NCI-H510A (cell line): Measurements from ENCODE around the gene SCUBE1.
"Not testable (repeated sequence)": the region's sequence is repeated elsewhere in the genome, so short reads cannot be mapped to it uniquely, and the experiment has no call there.

Experiments
- DNase-seq: peaks from one replicate; lab custom pipeline; 2025; lab: John Stamatoyannopoulos, UW

Gene SCUBE1

DNA sequence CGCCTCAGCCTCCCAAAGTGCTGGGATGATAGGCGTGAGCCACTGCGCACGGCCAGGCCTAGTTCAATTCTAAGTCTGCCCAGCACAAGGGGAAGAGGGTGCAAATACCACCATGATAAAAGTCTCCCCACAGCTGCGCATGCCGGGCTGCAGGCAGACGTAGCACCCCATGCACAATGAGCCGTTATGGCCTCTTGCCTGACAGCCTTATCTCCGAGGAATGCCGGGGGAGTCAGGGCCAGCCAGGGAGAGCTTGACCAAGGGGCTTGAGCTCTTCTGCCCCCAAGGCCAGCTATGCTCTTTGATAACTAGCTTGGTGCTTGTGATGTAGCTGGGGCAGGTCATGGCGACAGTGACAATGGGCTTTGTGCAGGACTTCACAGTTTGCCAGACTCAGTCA, 13.7 kb upstream of the SCUBE1 start:
- no peak for DNase-seq

DNA sequence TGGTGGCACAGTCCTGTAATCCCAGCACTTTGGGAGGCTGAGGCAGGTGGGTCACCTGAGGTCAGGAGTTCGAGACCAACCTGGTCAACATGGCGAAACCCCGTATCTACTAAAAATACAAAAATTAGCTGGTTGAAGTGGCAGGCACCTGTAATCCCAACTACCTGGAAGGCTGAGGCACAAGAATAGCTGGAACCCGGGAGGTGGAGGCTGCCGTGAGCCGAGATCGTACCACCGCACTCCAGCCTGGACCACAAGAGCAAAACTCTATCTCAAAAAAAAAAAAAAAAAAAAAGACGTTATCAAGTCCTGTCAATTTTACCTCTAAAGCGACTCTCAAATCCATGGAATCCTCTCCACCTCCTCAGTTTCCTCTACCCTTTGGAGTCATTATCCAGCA, 12.5 kb upstream of the SCUBE1 start:
- not testable (repeated sequence) for DNase-seq

DNA sequence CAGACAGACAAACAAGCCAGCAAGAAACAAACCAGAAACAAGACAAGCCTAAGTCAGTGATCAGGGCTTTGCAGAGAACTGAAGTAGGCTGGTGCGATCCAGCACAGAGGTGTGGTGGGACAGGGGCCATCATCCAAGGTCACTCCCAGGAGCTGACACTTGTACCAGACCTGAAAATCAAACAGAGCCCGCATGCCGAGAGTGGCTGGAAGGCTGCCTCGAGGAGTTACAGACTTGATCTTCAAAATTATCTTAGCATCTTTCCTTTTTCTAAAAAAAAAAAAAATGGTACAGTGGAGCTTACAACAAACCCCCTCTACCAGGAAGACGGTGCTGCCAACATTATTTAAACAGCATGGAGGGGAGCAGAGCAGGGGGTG, 8.8 kb upstream of the SCUBE1 start:
- no peak for DNase-seq

DNA sequence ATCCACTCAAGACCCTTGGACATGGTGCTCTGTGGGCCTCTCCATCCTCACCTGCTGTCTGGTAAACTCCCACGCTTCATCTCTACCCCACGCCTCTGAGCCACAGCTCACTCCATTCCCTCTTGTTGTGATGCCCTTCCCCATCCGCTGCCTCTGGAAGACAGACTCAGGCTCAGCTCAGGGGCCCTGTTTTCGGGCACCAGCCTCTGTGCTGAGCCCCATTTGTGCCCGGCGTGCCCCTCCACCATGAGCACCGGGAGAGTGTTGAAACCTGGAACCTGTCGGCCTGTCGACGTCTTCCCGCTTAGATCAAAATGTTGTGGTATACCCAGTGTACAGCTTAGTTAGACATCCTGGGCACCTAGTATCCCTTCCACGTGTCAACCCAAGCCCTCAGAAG, 6.5 kb upstream of the SCUBE1 start:
- DNase-seq: no peak

DNA sequence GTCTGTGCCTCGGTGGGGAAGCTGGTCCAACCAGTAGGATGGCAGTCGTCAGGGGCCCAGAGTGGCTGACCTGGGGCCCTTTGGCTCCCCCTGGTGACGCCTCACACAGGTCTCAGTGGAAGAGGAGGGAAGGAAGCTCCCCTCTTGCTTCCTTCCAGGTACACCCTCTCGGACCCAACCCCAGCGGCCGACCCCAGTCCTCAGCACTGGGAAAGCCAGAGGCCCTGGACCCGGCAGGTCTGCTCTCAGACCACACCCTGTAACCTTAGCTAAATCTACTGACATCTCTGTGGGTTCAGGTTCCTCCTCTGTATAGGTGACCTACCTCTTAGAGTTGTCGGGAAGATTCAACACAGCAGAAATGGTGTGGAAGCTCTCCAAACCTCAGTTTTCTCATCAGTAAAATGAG, 3.4 kb upstream of the SCUBE1 start:
- peak; percentile 16 for DNase-seq

DNA sequence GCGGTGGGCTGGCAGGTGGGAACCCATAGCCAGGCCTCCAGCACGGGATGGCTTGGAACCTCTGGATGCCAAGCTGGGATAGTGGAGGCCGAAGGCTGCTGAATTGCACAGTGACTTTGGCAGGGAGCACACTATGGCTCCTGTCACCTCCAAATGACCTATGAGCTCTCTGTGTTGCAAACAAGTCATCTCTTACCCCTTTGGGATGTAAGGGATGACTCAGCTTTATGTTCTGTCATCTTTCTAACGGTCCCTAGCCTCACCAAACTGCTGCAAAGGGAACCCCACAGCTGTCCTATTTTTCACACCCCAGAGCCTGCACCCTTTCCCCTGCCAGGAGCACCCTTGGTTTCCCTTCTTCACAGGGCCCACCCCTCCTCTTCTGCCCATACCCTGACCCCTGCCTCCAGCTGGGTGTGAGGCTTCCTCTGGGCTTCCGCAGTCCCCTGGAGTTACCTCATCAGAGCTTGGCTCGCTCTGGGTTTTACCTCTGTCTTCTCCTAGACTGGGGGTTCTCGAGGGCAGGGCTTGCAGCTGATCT, 2.7 kb upstream of the SCUBE1 start:
- DNase-seq: no peak

DNA sequence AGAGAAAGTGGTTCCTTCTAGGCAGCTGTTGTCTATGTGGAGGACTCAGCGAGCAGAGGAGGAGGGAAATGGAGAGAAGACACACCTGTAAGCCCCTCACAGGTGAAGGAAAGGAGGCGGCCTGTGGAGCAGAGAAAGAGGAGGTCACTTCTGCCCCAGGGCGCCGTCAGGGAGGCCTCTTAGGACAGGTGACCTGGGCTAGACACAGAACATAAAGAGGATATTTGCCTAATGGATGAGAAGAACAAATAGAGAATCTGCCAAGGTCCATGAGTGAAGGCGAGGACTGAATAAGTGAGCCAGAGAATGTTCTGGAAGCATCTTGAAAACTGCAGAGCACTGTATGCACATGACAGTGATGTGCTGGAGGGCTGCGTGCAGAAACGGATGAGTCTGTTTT, 2.2 kb upstream of the SCUBE1 start:
- DNase-seq: no peak

DNA sequence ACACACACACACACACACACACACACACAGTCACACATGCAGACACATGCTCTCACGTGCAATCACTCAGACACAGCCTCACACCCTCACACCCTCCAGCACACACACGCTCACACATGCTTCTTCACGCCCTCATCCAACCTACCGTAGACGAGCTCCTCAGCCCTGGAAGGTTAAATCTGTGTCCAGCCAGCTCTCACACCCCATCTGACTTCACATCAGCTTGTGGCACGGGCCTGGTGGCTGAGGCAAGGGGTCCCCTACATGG, 1.3 kb upstream of the SCUBE1 start:
- no peak for DNase-seq

DNA sequence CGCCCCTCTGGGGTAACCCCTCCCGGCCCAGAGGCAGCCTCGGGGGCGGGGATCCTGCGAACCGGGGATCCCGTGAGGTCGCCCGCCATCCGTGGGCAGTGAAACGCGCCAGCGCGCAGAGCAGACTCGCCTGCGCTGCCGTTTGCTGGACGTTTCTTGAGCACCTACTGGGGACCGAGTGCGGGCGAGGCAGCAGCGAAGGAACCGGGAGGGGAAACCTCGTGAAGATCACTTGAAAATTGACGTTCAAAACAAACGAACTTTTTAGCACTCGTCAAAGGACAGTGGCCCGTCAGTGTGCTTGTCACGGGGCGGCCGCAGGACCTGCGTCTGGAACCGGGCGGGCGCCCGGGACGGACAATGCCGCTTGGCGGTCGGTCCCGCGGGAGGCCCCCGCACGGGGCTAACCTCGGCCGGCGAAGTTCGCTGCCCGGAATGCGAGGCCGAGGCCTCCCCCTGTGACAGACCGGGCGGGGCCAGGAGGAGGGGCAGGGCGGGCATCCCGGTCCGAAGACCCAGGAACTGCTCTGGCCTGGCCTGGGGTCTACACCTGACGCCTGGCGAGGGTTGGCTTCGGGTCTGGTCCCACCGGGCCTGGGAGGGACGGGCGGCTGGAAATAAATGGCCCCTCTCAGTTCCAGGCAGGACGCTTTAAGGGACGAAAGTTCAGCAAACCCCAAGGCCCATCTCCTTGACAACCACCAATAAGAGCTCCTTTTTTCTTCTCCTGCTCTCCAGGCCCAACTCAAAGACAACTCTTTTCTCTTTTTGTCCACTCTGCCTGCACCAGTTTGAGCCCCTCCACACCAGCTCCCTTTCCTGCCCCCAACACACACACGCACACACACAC, 723 bp upstream of the SCUBE1 start:
- no peak for DNase-seq

DNA sequence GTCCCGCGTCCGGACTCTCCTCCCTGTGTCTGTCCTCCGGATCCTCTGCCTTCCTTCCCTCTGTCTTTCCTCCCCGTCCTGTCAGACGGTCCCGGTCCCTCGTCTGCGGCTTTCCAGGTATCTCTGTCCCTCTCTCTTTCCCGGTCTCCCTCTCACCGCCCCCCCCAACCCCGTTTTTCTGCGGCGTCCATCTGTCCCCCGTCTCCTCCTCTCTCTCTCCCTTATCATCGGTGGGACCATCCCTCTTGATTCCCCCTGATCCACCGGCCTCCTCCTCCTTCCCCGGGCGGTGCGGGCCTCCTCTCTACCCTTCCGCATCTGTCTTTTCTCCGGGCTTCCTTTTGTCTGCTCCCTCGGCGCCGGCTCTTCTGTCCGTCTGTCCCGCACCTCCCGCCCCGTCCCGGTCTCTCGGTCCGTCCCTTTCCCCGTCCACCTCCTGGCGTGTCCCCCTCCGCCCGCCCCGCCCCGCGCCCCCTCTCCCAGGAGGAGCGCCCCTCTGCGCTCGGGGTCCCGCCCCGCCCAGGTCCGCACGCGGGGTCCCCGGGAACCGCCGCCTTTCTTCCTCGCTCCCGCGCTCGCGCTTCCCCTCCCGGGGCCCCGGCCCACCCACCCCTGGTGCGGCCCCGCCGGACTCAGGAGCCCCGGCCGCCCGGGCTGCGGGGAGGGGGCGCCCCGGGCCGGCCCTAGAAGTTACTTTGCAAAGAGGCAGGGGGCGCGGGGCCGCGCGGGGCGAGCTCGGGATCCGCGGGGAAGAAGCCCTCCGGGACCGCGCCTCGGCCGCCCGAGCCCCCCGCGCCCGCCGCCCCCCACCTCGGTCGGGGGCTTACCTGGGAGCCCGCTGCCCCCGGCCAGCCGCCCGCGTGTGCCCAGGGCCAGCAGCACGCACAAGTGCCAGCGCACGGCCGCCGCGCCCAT, 568 bp downstream of the SCUBE1 start:
- DNase-seq: no peak

DNA sequence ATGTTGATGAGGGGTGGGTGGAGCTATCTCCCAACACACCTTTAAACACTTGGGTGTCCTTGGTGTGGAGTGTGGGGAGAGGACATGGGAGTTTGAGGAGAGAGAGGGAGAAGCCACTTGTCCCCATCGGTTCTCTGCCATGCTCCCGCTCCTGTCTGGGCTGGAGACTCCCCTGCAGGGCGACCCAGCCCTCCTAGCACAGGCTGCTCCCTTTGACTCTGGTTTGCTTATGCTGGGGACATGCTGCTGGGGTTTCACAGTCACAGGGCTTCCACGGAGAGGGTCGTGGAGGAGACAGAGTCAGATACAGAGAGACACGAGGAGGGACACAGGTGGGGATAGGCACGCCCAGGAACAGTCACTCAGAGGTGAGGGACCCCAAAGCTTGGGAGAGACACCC, 1.6 kb downstream of the SCUBE1 start:
- DNase-seq: no peak

DNA sequence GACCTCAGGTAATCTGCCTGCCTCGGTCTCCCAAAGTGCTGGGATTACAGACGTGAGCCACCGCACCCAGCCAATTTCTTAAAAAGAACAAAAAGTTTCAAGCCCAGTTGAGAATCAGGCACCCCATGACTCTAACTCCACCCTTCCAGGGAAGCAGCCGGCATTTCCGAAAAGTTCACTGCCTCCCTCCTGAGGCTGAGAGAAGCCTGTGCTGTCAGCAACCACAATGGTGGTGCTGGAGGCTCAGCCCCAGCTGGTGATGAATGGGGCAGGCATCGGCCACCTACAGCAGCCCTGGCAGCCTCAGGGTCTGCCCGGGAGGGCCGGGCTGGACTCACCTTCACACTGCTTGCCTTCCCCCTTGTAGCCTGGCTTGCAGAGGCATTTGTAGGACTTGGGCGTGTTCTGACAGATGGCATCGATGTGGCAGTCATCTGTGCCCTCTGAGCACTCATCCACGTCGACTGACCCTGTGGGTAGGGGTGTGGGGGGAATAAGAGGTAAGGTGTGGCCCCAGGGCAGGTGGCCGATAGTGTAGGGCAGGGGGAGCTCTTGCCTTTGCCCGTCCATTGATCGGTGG, 4.3 kb downstream of the SCUBE1 start:
- no peak for DNase-seq

DNA sequence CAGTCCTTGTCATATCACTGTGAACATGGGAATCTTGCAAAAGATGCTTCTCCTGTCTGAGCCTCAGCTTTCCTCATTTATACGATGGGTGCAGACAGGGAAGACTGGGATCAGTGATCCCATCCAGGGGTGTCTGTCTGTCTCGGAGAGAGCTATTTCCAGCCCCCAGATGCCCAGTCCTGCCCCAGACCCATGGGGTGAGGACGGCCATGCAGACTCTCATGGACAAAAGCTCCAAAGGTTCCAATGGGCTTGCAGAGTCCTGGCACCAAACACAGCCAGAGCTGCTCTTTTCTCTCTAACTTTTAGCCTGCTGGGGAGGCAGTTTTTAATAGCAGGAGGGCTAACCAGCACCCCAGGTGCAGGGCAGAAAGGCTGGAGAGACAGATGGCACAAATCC, 5.2 kb downstream of the SCUBE1 start:
- no peak for DNase-seq

DNA sequence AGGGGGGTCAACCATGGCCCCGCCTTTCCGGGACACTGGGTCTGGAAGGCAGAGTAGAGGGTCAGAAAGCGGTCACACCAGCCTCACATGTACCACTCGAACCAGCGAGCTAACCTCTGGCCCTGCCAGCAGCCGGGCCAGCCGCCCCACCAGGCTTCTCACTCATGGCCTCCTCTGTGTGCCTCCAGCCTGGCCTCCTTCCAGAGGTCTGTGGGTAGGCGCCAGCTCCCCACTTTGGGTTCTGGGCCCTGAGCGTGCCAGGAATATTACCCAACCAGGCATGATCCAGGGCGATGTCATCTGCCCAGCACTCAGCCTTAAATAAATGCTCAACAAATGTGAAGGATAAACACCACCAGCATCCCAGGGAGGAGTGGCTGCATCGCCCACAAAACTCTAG, 5.8 kb downstream of the SCUBE1 start:
- DNase-seq: no peak

DNA sequence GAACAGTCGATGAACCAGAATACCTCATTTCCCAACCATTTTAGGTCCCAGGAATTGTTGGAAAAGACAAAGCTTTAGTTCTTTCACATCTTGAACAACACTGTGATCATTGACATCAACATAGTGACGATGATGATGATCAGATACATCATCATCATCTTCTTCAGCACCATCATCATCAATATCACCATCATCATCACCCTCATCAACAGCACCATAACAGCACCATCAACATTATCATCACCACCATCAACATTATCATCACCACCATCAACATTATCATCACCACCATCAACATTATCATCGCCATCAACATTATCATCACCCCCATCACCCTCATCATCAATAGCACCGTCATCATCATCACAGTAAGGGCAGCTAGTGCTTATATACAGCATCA, 8.8 kb downstream of the SCUBE1 start:
- DNase-seq: no peak

DNA sequence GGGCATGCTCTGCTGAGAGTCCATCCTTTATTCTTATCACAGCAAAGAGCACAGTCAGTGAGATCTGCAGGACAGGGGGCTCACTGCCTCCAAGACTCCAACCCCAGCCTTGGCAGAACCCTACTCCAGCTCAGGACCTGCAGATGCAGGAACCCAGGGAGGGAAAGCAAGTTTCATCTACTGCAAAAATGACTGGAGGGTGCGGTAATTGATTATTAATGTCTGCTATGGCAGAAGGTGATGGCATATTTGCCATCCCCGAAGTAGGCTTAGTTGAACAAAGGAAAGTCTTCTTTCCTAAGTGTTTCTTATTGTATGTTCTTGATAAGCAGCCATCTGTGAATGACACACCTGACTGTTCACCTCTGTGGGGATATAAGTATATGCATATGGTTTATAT, 9.2 kb downstream of the SCUBE1 start:
- no peak for DNase-seq

DNA sequence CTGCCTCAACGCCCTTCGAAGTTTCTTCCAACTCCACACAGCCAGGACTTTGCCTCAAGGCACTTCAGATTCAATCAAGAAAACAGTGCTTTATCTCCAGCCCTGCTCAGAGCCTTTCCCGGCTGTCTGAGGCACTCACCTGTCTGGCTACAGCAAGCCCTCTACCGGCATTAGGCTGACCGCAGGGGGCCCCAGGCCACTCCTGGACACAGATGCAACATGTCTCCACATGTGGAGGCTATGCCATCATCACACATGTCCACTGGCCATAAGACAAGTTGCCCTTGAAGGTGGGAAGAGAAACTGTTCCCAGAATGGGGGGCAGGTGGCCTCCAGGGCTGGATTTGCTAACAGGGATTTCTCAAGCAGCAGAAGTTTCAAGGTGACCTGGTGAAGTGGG, 10.0 kb downstream of the SCUBE1 start:
- no peak for DNase-seq

DNA sequence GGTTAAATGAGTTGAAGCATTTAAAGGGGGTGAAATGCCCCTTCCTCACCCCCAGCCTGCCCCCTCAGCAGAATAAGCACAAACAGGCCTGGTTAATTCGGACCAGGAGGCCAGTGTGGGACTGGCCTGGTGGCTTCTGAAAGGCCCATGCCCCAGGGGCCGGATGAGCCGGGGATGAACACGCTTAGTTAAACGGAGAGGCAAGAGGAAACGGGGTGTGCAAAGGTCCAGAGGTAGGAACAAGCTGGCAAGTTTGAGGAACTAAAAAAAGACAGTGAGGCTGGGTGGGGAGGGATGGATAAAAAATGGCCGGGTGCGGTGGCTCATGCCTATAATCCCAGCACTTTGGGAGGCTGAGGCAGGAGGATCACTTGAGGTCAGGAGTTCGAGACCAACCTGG, 11.5 kb downstream of the SCUBE1 start:
- DNase-seq: no peak

DNA sequence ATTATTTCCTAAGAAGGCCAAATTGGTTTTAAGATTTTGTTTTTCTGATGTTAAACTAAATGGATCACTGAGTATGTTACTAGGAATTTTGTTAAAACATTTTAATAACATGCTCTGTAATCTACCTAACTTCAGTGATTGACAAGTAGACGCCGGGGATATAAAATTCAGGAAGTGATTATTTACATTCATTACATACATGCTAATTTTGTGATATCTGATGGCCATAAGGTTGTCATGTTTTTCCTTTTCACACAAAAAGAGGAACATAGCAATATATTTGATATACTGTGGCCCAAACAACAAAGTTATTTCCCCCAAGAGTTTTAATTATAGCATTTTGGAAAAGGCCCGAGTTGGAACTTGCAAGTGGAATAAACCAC, 12.1 kb downstream of the SCUBE1 start:
- no peak for DNase-seq

DNA sequence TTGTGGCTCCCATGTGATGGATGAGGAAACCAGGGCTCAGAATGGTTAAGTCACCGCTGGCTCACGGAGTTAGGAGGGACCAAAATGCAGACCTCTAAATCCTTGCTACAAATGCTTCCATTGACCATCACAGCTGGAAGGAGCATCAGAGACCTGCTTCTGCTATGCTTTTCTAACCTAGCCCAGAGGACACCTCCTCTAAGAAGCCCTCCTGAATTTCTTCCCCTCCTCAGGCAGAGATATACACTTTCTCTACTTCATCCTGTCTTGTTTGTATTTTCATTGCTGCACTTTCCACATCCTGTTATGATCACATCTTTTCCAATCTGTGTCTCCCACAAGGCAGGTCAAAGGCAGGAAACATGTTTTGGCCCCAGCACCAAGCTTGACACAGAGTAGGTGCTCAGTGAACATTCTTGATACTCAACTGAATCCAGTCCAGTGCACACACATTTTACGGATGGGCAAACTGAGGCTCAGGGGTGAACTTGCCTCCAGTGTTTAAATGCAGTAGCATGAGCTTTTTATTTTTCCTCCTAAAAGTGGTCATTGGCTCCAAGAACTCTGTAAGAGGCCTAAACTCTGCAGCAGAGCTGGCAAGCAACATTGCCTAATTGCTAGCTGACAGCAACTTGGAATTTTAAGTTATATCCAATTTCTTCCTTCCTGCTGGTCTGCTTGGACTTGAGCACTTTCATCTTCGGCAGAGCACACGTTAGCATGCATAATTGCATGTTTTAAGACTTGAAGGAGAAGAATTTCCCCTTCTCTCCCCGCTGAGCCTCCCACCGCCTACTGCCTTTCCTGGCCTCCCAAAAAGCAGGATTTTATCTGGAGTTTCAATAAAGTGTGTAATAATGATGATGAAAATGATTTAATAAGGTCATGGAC, 12.7 kb downstream of the SCUBE1 start:
- no peak for DNase-seq

DNA sequence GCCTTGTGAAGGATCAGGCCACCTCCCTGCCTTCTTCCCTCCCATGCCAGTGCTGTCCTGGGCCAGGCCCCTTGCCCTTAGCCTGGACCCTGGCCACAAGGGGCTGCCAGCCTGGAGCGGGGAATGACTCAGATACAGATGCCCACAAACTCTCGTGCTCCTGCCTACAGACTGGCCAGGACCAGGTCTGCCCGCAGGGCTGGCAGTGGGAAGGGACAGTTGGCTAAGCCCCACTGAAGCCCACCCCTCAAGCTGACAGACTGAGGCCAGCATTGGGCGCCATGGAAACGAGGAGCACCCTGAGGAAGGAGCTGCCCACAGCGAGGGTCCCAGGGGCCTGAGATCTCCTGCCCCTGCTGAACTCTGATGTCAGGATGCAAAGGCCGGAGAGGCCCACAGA, 14.1 kb downstream of the SCUBE1 start:
- no peak for DNase-seq

DNA sequence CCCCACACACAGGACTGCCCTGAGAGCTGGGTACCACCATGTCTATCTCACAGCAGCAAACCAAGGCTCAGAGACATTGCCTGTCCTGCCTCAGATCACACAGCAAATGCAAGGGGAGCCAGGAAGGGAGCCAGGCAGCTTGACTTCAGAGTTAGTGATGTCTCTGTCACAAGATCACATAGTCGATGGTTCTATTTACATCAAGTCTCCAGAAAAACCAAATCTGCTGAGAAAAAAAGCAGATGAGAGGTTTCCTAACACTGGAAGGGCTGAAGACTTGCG, 16.1 kb downstream of the SCUBE1 start:
- no peak for DNase-seq
